HG02588 (cell line): Measurements from ENCODE around the gene APOA5.
"Not testable (repeated sequence)": the region's sequence is repeated elsewhere in the genome, so short reads cannot be mapped to it uniquely, and the experiment has no call there.

Experiments used
- ATAC-seq: cut with Tn5 transposase; IDR thresholded peaks from one replicate; pipeline ENCODE4 v1.9.1; 2021; ENCODE audit warnings: mild to moderate bottlenecking, moderate library complexity; ENCODE audit not compliant: unreplicated experiment

Gene APOA5

GRCh38 chr11:116801662-116802061 lies 10.0 kb upstream of the APOA5 start:
- ATAC-seq = not testable (repeated sequence)

- ATAC-seq = no peak
Measured at GRCh38 chr11:116800610-116801009, 8.9 kb upstream of the APOA5 start.

- no peak for ATAC-seq
Measured at GRCh38 chr11:116798368-116798767, 6.7 kb upstream of the APOA5 start.

- no peak for ATAC-seq
Measured at GRCh38 chr11:116797816-116798215, 6.1 kb upstream of the APOA5 start.

- ATAC-seq = no peak
Measured at GRCh38 chr11:116796548-116796947, 4.9 kb upstream of the APOA5 start.

- ATAC-seq = no peak
Measured at GRCh38 chr11:116794851-116795250, 3.2 kb upstream of the APOA5 start.

- ATAC-seq = no peak
Measured at GRCh38 chr11:116793772-116794097, 2.1 kb upstream of the APOA5 start.

- no peak for ATAC-seq
Measured at GRCh38 chr11:116792869-116793771, 1.4 kb upstream of the APOA5 start.

GRCh38 chr11:116792144-116792868 lies 627 bp upstream of the APOA5 start:
- no peak for ATAC-seq

GRCh38 chr11:116791002-116791812 lies 472 bp downstream of the APOA5 start:
- ATAC-seq = no peak

- ATAC-seq = no peak
Measured at GRCh38 chr11:116790167-116791001, 1.3 kb downstream of the APOA5 start.

GRCh38 chr11:116788975-116789374 lies 2.7 kb downstream of the APOA5 start:
- ATAC-seq = no peak

- no peak for ATAC-seq
Measured at GRCh38 chr11:116788534-116788933, 3.1 kb downstream of the APOA5 start.

GRCh38 chr11:116787786-116788486 lies 3.7 kb downstream of the APOA5 start, which contains the start of gene ZPR1:
ZPR1 (minus strand) TSS chr11:116788023; CDS start chr11:116787990, 33 bp downstream.
- peak; percentile 87 for ATAC-seq

- ATAC-seq = no peak
Measured at GRCh38 chr11:116787436-116787785, 4.3 kb downstream of the APOA5 start.

- ATAC-seq = no peak
Measured at GRCh38 chr11:116786966-116787365, 4.7 kb downstream of the APOA5 start.

GRCh38 chr11:116786326-116786725 lies 5.4 kb downstream of the APOA5 start:
- ATAC-seq = no peak

GRCh38 chr11:116782728-116783127 lies 9.0 kb downstream of the APOA5 start:
- ATAC-seq = no peak

- no peak for ATAC-seq
Measured at GRCh38 chr11:116778556-116778955, 13.1 kb downstream of the APOA5 start.

GRCh38 chr11:116777056-116777455 lies 14.6 kb downstream of the APOA5 start:
- ATAC-seq = no peak
